ENCODE results near the gene CLDN20.

- no peak for TF ChIP-seq CTCF (IDR thresholded peaks at IDR 0.05; ENCODE audit: extremely low read depth in 1 of 2, insufficient read depth in 1 of 2, low read depth in 1 of 2, low read length in 2 of 2)
- TF ChIP-seq POLR2A (IDR thresholded peaks at IDR 0.05; ENCODE audit: low read depth, low read length), result no peak
- TF ChIP-seq EZH2 (IDR thresholded peaks at IDR 0.05; ENCODE audit: borderline replicate concordance, low read depth, low read length, severe bottlenecking), result no peak
- TF ChIP-seq MAX (IDR thresholded peaks at IDR 0.05; ENCODE audit: insufficient read depth, insufficient read length), result no peak
- TF ChIP-seq POLR2AphosphoS5 (IDR thresholded peaks at IDR 0.05; ENCODE audit: insufficient read depth, low read depth, low read length), result no peak
- TF ChIP-seq JUN (IDR thresholded peaks at IDR 0.05; ENCODE audit: borderline replicate concordance, insufficient read depth, insufficient read length, low read depth), result no peak
Observed at GRCh38 chr6:155246825-155247224, 17.0 kb upstream of the CLDN20 start.

Data from endothelial cell of umbilical vein (primary cell).